ENCODE results near the gene FAM117B. TPM values are rescaled to one million over a fixed set of nuclear protein-coding genes. Genes with fewer than 3 reads are reported as not detected.

The FAM117B gene
- total RNA-seq (1 to 10 TPM; 2.9 to 3.4 TPM), polyA plus RNA-seq (1 to 10 TPM in 1 of 2 donors, under 1 TPM in 1; 0.65 to 1.8 TPM)

- Histone ChIP-seq H3K9ac (ENCODE audit: low read depth in 1 of 2, low read length in 2 of 2) (peak within 1 kb of the TSS; percentile 36 to 73), H3K27me3 (ENCODE audit: control insufficient read depth in 4 of 4, insufficient read depth in 4 of 4, low read length in 3 of 4) (no peaks in the 10 kb centered on the region), H3K36me3 (ENCODE audit: control insufficient read depth in 4 of 4, insufficient read depth in 3 of 4, low read depth in 1 of 4, low read length in 3 of 4) (no peaks in the 10 kb centered on the region), H3K4me3 (ENCODE audit: low read depth in 1 of 3, low read length in 3 of 3) (peak within 1 kb of the TSS; percentile 72 to 96 (median 84)), H3K27ac (ENCODE audit: low read depth in 1 of 2, low read length in 2 of 2) (peak within 1 kb of the TSS; percentile 72 to 90), H3K4me1 (ENCODE audit: control insufficient read depth in 4 of 4, insufficient read depth in 4 of 4, low read length in 3 of 4) (peaks cover 2 to 14% (median 6%) of the 10 kb centered on the region in 4 donors), H3K9me3 (ENCODE audit: control insufficient read depth in 4 of 4, low read length in 3 of 4) (no peaks in the 10 kb centered on the region)
- under 1% methylated on average over 80 of the region's 80 CpGs for WGBS
- peak; percentile 93 for DNase-seq (ENCODE audit: low spot score)
- peak in 1 of 2 donors; percentile 22 for TF ChIP-seq EGR1 (IDR thresholded peaks at IDR 0.05; ENCODE audit: low read depth in 2 of 2)
- TF ChIP-seq YY1 (IDR thresholded peaks at IDR 0.05), result peak; percentile 55
- TF ChIP-seq RXRA (IDR thresholded peaks at IDR 0.05), result peak; percentile 17 to 52
- no peak for TF ChIP-seq FOXA1 (IDR thresholded peaks at IDR 0.05)
- TF ChIP-seq GABPA (IDR thresholded peaks at IDR 0.05 in 1 of 2, conservative IDR thresholded peaks at IDR 0.05 in 1 of 2), result no peak
- TF ChIP-seq SP1 (IDR thresholded peaks at IDR 0.05), result peak; percentile 83
- TF ChIP-seq NR2F2 (IDR thresholded peaks at IDR 0.05), result no peak
- TF ChIP-seq RAD21 (IDR thresholded peaks at IDR 0.05), result peak; percentile 34 to 60
- peak; percentile 95 for TF ChIP-seq ZBTB33 (IDR thresholded peaks at IDR 0.05)
- peak; percentile 48 to 95 for TF ChIP-seq JUND (IDR thresholded peaks at IDR 0.05)
- no peak for TF ChIP-seq CTCF (IDR thresholded peaks at IDR 0.05; ENCODE audit: low read depth, low read length, missing input control)
- no peak for TF ChIP-seq TAF1 (conservative IDR thresholded peaks at IDR 0.05)
- TF ChIP-seq HNF4G (IDR thresholded peaks at IDR 0.05), result no peak
- TF ChIP-seq REST (IDR thresholded peaks at IDR 0.05), result peak; percentile 84
- TF ChIP-seq HNF4A (conservative IDR thresholded peaks at IDR 0.05), result peak in 1 of 2 donors; percentile 26
- TF ChIP-seq ATF3 (IDR thresholded peaks at IDR 0.05), result no peak
- peak; percentile 85 for TF ChIP-seq MAX (IDR thresholded peaks at IDR 0.05)
- no peak for TF ChIP-seq FOXA2 (IDR thresholded peaks at IDR 0.05)
These were observed at the start of gene FAM117B for GRCh38 chr2:202634556-202635427. Gene FAM117B, plus strand, starts transcription at chr2:202634969. Its CDS starts 219 bp downstream, at chr2:202635188.
